GM21717 (cell line): ENCODE measurements around the gene RNU5D-1.
"Not testable (repeated sequence)": the region's sequence is repeated elsewhere in the genome, so short reads cannot be mapped to it uniquely, and the experiment has no call there.

Source experiments
- ATAC-seq: cut with Tn5 transposase; IDR thresholded peaks from one replicate; pipeline ENCODE4 v1.9.1; 2021; ENCODE audit warnings: mild to moderate bottlenecking, moderate library complexity; ENCODE audit not compliant: unreplicated experiment

Gene RNU5D-1

DNA sequence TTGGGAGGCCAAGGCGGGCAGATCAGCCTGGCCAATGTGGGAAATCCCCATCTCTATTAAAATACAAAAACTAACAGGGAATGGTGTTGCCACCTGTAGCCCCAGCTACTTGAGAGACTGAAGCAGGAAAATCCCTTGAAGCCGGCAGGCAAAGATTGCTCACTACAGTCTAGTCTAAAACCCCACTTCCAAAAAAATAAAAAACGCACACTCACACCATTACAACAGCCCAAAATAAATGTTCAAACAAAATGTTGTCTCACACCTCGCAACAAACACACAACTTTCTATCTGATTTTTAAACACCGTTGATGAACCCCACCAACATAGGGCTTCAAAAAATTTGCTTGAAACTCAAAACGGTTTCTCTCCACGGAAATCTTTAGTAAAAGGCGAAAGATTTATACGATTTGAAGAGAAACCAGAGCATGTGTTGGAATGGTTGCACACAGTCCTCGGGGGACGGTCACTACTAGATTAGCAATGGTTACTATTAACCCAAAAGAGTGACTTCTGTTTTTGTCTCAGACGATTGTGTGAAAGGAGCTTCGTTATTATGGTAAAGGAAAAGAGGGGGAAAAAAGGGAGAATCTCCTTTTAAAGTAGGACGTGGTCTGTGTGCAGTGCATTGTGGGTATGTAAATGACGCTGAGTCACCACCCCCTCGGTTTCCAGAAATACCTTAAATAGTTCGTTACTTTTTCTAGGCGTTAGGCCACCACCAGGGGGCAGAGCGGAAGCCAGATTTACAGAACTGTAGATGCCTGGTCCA is at the start of gene RNU5D-1:
TSS of gene RNU5D-1 (minus strand) at position 430 of the 772 bp plus-strand sequence.
- peak; percentile 58 for ATAC-seq

DNA sequence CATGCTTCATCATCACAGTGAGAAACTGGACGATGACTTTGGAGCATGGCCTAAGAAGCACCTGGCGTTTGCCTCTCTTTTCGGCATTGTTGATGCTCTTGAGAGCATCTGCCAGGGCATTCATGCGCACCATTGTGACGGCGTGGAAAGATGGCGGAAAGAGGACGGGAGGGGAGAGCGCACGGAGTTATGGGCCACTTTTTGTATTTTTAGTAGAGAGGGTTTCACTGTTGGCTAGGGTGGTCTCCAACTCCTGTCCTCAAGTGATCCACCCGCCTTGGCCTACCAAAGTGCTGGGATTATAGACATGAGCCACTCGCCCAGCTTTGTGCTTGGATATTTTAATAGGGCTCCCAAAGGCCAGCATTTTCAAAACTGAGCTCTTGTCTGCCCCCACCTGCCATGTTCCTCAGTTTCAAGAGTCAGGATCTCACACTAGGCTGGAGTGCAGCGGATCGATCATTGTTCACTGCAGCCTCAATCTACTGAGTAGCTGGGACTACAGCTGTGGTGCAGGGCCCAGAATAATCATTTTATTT is 49.7 kb upstream of the RNU5D-1 start:
- ATAC-seq: no peak

- no peak for ATAC-seq
Measured at GRCh38 chr1:44778705-44779576, 48.0 kb upstream of the RNU5D-1 start.

GRCh38 chr1:44777969-44778635 is 47.1 kb upstream of the RNU5D-1 start:
- ATAC-seq: no peak

GRCh38 chr1:44777547-44777946 is 46.6 kb upstream of the RNU5D-1 start:
- ATAC-seq: no peak

GRCh38 chr1:44776730-44777068 is 45.7 kb upstream of the RNU5D-1 start:
- no peak for ATAC-seq

DNA sequence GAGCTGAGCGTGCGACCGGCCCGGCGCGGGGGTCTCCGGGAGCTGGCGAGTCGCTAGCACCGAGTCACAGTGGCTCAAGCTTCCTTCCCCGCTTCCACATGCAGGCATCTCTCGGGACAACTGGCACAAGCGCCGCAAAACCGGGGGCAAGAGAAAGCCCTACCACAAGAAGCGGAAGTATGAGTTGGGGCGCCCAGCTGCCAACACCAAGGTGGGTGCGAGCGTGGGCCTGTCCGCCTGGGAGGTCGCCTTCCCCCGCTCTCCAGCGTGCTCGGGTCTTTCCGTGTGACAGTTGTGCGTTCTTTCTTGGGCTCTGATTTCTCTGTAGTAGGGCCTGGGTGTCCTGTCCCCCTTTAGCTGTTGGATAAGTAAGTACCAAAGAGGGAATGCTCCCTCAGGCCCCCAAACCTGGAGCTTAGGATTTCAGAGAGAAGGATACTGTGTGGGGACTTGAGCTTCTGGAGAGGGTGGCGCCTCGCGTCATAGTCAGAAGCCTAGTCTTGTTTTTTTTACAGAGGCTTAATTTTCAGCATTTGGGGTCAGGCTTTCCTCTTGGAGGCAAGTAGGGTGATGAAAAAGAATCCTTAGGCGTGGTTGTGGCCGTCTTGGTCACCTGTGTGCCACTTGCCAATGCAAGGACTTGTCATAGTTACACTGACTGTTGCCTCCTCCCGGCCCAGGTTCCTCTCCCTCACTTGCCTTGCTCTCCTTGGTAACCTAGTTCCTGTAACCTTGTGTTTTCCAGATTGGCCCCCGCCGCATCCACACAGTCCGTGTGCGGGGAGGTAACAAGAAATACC is 45.2 kb upstream of the RNU5D-1 start:
- ATAC-seq: peak; percentile 12

GRCh38 chr1:44775078-44775929 is 44.3 kb upstream of the RNU5D-1 start, which contains the start of gene RPS8:
Gene RPS8 (plus strand): TSS chr1:44775540. CDS start chr1:44775597, 57 bp downstream.
- ATAC-seq: peak; percentile 75

DNA sequence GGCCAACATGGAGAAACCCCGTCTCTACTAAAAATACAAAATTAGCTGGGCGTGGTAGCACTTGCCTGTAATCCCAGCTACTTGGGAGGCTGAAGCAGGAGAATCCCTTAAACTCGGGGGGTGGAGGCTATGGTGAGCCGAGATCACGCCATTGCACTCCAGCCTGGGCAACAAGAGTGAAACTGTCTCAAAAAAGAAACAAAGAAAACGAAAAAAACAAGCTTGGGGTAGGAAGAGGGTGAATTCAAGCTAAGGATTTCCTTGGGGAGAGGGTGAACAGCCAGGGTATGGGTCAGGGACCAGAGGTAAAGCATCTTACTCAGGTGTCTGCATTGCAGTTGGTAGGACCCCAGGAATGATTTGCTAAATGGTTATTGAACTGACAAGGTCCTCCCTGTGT is 35.5 kb upstream of the RNU5D-1 start:
- not testable (repeated sequence) for ATAC-seq

DNA sequence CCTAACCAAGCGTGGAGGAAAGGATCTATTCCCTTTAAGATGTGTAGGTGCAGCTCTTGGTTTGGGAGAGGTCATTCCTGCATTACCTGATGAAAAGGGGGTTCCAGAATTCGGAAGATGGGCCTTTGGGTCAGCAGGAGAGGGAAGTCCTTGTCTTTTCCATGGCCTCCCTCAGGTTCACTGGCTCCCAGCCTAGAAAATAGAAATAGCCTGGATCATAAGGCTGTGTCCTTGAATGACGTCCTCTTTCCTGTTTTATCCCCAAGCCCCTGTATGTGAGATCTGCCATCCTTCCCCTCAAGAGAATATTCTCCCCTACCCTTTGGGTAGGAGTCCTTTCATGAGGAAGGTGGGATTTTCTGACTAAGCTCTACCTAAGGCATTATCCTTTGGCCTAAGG is 29.9 kb upstream of the RNU5D-1 start:
- no peak for ATAC-seq

GRCh38 chr1:44759077-44759476 is 28.1 kb upstream of the RNU5D-1 start:
- no peak for ATAC-seq

- no peak for ATAC-seq
Measured at GRCh38 chr1:44757420-44757819, 26.4 kb upstream of the RNU5D-1 start.

DNA sequence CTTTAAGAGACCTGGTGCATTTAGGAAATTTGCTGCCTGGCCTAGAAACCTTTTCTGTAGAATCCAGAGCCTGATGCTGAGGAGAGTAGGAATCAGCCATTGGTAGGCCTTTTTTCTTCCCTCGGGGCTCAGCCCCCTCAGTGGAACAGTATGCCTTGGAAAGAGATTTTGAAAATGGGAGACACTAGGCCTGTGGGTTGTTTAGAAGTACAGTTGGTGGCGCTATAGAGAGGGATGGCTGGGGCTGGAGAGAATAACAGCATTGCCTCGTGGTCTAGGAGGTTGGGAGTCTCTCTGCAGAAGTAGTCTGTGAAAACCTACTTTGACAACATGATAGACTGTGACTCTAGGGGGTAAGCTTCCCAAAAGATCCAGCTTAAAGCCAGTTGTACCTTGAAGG is 16.9 kb upstream of the RNU5D-1 start:
- no peak for ATAC-seq

- no peak for ATAC-seq
Measured at GRCh38 chr1:44743211-44743610, 12.2 kb upstream of the RNU5D-1 start.

DNA sequence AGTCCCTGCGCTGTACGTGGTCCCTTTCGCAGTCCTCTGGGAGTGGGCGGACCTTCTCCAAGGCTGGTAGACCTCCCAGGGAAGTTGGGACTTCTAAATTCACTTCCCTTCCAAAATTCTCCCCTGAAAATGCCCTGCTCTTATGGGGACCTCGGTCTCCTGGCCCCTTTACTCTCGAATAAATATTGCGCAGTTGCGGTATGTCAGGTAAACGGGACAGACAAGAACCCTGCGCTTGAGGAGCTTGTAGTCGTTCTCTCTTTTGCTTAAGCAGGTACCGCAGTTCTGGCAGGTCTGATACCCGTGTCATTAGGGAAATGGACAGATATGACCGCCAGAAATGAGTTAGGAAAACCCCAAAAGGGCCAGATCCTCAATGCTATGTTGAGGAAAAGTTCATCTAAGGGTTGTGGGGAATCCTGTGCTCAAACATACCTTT is 9.2 kb upstream of the RNU5D-1 start:
- ATAC-seq: no peak

DNA sequence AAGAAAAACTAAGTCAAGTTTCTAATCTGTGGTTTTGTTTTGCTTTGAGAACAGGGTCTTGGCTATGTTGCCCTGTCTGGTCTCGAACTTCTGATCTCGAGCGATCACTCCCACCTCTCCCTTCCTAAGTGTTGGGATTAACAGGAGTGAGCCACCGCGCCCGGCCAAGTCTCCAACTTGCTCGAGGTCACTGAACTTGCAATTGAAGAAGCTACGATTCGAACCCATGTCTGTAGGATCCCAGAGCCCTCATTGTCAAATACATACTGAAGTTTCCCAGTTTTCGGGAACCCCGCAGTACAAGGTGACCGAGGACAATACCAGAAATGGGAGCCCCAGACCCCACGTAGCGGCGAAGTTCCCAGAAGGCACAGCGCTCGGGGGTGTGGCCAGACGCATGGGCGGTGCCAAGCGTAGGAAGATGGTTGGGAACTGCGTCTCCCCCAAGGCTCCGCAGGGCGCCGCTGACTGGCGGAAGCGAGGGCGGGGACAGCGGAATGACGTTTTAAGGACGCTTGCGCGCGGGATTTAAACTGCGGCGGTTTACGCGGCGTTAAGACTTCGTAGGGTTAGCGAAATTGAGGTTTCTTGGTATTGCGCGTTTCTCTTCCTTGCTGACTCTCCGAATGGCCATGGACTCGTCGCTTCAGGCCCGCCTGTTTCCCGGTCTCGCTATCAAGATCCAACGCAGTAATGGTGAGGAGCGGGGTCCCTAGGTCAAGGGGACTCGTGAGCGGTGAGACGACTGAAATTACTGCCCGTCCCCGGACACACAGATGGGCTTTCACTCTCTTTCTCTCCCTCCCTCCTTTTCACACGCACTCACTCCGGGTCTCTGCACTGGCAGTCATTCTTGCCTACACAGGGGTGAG is 8.6 kb upstream of the RNU5D-1 start, which contains the start of gene KIF2C:
TSS of gene KIF2C (plus strand) at position 531 of the 872 bp plus-strand sequence. CDS start at position 627, 96 bp downstream.
- peak; percentile 83 for ATAC-seq

DNA sequence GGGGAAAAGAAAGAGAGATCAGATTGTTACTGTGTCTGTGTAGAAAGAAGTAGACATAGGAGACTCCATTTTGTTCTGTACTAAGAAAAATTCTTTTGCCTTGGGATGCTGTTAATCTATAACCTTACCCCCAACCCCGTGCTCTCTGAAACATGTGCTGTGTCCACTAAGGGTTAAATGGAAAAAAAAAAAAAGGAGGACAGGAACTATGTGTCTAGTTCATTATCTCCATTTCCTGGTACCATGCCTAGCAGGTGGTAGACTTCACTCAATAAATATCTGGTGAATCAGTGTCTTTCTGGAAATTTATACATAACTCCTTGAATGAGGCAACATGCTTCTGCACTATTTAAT is 8.0 kb upstream of the RNU5D-1 start:
- ATAC-seq: not testable (repeated sequence)

GRCh38 chr1:44735992-44736391 is 5.0 kb upstream of the RNU5D-1 start:
- ATAC-seq: no peak
